Stimulated activated CD8-positive, alpha-beta memory T cell treated with anti-CD3 and anti-CD28 coated beads, Interleukin-7, amount 100 ng/mL, for 1 hour (primary cell): Measurements from ENCODE around the gene CYP4F8.
"Not testable (repeated sequence)": the region's sequence is repeated elsewhere in the genome, so short reads cannot be mapped to it uniquely, and the experiment has no call there.

Source experiments
- DNase-seq, 2 donors: peaks; one replicate each; pipeline ENCODE4 v3.0.0-alpha.2; 2020; ENCODE audit warnings: low read depth in 2 of 2

The CYP4F8 gene

GRCh38 chr19:15614507-15615379 lies at the start of gene CYP4F8:
Gene CYP4F8, plus strand, starts transcription at chr19:15615218. Its CDS starts 399 bp downstream, at chr19:15615617.
- DNase-seq: no peak

DNA sequence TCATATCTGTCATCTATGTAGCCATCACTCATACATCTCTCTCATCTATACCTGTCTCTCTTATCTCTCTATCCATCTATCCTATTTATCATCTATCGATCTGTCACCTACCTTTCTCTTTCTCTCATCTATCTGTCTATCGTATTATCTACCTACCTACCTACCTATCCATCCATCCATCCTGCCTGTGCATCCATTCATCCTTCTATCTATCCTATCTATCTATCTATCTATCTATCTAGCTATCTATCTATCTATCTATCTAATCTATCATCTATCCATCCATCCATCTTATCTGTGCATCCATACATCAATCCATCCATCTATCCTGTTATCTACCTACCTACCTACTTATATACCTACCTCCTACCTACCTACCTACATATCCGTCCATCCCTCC lies 44.6 kb upstream of the CYP4F8 start:
- DNase-seq: no peak

DNA sequence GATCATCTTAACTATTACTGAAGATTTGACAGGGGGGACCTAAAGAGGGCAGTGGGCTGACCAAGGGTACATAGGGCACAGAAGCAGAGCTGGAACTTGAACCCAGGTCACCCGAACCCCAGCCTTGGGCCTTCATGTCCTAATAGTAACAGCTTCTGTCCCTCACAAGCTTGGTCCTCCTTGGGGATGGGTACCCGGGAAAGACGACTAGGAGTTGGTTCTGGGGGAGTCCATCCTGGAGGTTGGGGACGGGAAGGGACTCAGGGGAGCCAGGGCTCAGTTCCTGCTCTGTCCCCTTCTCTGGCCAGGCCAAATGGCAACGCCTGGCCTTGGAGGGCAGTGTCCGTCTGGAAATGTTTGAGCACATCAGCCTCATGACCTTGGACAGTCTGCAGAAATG lies 39.6 kb upstream of the CYP4F8 start:
- no peak for DNase-seq

- DNase-seq: no peak
Observed at GRCh38 chr19:15576526-15577156, 38.4 kb upstream of the CYP4F8 start.

DNA sequence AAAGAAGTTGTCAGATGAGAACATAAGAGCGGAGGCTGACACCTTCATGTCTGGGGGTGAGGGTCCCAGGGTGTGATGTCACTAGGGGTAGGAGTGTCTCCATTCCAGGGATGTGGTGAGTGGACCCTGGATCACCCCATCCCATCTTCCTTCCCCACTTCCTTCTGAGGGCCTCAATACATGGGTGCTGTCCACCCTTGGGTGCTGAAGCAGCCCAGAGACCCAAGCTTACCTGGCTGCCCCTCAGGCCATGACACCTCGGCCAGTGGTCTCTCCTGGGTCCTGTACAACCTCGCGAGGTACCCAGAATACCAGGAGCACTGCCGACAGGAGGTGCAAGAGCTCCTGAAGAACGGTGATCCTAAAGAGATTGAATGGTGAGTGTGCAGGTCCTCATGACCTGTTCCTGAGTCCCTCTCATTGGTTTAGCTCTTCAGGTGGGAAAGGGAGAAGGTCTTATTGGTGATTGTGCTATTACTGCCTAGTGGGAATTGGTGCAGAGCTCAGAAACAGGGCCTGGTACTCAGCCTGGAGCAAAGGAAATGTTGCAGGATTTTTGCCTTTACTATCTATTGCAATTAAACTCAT lies 37.7 kb upstream of the CYP4F8 start:
- no peak for DNase-seq

GRCh38 chr19:15583346-15583745 lies 31.7 kb upstream of the CYP4F8 start:
- DNase-seq: no peak

DNA sequence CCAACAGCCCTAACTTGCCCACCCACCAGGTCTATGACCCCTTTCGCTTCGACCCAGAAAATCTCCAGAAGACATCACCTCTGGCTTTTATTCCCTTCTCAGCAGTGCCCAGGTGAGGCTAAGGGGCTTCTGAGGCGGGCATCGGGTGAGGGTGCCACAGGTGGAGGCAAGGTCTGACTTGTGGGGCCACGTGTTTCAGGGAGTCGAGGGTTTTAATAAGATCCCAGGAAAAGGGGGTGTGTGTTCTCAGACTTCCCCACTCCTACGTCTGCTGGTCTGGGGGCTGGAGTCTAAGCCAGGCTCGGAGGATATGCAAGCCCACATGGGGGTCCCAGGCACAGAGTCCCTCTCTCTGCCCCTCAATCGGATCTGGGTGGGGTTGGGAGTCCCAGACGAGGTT lies 30.9 kb upstream of the CYP4F8 start:
- DNase-seq: no peak

DNA sequence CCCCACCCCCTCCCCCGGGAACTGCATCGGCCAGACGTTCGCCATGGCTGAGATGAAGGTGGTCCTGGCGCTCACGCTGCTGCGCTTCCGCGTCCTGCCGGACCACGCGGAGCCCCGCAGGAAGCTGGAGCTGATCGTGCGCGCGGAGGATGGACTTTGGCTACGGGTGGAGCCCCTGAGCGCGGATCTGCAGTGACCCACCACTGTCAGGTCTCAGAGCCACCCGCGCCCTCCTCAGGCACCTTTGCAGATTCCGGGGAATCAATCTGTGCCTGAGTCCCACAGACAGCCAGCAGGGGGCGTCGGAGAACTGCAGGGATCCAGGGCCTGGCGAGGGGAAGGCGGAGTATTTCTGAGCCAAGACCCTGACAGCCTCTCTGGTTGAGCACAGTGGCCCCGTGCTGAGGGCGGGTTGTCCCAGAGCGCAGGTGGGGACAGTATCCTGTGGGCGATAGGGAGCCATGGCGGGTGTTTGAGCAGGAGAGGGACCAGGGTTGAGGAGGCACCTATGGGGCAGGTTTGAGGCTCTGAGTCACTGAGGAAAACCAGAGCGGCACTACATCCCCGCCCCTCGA lies 30.4 kb upstream of the CYP4F8 start:
- peak; percentile 67 to 77 for DNase-seq

- DNase-seq: no peak
Observed at GRCh38 chr19:15587663-15588062, 27.4 kb upstream of the CYP4F8 start.

DNA sequence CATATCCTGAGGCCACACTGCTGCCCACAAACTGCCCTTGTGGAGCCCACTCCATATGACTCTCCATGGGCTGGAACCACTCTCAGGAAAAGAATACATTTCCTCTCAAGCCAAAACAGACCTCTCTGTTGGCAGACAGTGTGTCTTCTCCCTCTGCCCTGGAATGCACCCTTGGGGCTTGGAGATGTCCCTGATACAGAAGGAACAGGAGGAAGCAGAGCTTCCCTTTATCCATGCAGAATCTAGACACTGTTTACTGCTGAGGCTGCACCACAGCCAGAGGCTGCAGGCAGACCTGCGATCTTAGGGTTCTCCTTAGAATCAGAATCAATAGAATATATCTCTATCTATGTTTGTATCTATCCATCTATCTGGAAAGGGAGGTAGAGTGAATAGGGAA lies 26.8 kb upstream of the CYP4F8 start:
- no peak for DNase-seq

GRCh38 chr19:15589760-15590451 lies 25.1 kb upstream of the CYP4F8 start:
- DNase-seq: no peak

DNA sequence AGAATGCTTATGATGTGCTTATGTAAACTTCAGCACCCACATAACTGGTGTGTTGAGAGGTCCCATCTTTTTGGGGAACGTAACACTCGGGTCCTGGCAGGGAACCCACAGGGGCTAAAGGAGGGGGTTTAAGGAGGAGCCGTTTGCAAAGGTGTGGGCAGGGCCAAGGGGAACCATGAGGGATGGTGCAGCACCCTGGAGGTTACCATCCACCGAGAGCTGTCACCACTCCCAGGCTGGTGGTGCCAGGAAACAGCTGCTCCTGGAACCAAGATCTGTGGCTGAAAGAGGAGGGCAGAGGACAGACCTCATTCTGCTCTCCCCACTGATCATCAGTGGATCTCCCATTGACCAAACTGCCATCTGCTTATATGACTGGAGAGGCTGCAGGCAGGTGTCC lies 23.2 kb upstream of the CYP4F8 start:
- DNase-seq: no peak

GRCh38 chr19:15592506-15592905 lies 22.5 kb upstream of the CYP4F8 start:
- DNase-seq: not testable (repeated sequence)

DNA sequence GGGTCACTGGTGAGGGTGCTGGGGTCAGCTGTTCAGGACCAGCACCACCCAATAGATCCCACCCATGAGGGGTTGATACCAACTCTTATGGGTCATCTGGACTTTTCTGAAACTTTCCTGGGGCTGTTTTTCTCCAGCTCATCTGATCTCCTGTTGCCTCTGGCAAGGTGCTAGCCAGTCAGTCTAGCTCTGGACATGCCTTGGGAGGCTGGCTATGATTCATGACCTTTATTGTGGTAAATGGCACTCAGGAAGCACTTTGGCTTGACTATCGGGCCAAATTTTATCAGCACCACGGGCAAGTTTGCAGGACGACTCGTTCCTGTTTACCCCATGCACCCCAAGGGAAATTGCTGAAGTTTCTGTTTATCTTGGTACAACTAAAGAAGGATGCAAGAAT lies 21.3 kb upstream of the CYP4F8 start:
- not testable (repeated sequence) for DNase-seq

DNA sequence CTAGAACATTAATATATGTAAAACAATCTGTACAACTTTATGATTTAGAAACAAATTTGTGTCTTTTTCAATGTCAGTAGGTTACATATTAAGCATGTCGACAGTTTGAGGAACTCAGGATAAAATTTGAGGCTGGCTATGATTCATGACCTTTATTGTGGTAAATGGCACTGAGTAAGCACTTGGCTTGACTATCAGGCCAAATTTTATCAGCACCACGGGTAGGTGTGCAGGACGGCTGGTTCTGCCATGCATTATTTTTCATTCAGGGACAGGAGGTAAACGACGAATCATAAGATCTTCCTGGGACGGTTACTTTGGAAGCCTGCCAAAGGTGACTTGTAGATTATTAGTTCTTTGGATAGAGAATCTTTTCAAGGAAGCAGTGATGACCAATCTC lies 19.9 kb upstream of the CYP4F8 start:
- DNase-seq: no peak

DNA sequence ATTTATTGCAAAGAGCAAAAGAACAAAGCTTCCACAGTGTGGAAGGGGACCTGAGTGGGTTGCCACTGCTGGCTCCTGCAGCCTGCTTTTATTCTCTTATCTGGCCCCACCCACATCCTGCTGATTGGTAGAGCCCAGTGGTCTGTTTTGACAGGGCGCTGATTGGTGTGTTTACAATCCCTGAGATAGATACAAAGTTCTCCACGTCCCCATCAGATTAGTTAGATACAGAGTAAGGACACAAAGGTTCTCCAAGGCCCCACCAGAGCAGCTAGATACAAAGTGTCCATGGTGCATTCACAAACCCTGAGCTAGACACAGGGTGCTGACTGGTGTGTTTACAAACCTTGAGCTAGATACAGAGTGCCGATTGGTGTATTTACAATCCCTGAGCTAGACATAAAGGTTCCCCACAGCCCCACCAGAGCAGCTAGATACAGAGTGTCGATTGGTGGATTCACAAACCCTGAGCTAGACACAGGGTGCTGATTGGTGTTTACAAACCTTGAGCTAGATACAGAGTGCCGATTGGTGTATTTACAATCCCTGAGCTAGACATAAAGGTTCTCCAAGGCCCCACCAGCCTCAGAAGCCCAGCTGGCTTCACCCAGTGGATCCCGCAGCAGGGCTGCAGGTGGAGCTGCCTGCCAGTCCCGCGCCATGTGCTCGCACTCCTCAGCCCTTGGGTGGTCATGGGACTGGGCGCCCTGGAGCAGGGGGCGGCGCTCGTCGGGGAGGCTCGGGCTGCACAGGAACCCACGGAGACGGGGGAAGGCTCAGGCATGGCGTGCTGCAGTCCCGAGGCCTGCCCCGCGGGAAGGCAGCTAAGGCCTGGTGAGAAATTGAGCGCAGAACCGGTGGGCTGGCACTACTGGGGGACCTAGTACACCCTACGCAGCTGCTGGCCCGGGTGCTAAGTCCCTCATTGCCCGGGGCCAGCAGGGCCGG lies 6.8 kb upstream of the CYP4F8 start:
- DNase-seq: not testable (repeated sequence)

DNA sequence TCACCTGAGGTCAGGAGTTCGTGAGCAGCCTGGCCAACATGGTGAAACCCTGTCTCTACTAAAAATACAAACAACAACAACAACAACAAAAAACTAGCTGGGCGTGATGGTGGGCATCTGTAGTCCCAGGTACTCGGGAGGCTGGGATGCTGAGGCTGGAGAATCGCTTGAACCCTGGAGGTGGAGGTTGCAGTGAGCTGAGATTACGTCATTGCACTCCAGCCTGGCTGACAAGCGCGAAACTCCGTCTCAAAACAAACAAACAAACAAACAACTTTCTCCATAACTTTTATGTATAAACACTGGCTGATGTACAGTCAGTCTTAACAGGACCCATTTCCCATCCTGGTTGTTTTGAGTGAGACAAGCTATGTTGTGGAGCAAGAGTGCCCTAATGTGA lies 5.8 kb upstream of the CYP4F8 start:
- no peak for DNase-seq

GRCh38 chr19:15612342-15612741 lies 2.7 kb upstream of the CYP4F8 start:
- DNase-seq: no peak

- DNase-seq: no peak
Observed at GRCh38 chr19:15613338-15613737, 1.7 kb upstream of the CYP4F8 start.

- no peak for DNase-seq
Observed at GRCh38 chr19:15615526-15615925, 508 bp downstream of the CYP4F8 start.

GRCh38 chr19:15616183-15616582 lies 1.2 kb downstream of the CYP4F8 start:
- no peak for DNase-seq
